HG03039 (cell line): ENCODE results near the gene ROCK2.
"Not testable (repeated sequence)": the region's sequence is repeated elsewhere in the genome, so short reads cannot be mapped to it uniquely, and the experiment has no call there.

Experiments used
- ATAC-seq: cut with Tn5 transposase; IDR thresholded peaks from one replicate; pipeline ENCODE4 v1.9.1; 2021; ENCODE audit warnings: mild to moderate bottlenecking, moderate library complexity; ENCODE audit not compliant: unreplicated experiment

The ROCK2 gene

DNA sequence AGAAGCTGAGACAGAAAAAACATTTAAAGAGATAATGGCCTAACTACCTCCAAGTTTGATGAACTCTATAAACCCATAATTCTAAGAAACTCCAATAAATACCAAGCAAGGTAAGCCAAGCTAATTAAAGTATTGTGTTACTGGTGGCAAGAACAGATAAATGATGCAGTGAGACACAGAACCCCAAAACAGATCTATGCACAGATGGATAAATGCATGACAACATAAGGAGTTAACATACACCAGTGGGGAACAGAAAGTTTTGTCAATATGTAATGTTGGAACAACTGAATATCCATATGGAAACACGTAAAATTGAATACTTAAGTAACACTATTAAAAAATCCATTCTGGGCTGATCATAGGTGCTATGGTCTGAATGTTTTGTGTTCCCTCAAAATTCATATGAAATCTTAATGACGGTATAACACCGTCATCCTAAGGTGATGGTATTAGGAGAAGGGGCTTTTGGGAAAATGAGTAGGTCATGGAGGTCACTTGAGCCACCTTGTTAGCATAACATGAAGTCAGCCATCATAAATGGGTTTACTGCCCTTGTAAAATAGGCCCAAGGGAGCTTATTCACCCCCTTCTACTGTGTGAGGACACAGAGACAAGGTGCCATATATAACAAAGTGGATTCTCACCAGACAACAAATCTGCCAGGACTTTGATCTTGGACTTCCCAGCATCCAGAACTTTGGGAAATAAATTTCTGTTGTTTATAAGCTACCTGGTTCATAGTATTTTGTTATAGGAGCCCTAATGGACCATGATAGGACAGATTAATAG is 102.8 kb downstream of the ROCK2 start:
- ATAC-seq, result no peak

DNA sequence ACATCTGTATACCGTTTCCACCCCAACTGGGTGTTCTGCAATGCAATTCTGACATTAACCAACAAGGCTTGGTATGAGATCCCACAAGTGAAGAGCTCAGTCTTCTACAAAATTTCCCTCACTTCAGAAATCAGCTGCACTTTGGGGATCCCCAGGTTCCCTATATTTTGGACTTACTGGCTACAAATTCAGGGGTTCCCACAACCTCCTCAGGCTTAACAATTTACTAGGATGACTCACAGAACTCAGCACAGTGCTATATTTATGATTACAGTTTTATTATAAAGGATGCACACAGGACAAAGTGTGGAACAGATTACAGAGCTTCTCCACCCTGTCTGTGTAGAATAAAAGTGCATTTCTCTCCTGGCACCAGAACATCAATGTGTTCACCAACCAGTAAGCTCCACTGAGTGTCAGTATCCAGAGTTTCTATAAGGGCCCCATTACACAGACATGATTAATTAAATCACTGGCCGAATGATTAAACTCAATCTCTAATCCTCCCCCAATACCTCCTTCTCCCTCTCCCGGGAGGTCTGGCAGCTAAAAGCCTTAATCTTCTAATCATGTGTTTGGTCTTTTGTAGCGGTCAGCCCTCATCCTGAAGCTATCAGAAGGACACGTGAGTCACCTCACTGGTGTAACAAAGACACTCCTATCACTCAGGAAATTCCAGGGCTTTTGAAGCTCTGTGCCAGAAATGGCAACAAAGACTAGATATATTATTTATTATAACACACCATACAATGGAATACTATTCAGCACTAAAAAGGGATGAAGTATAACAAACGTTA is 104.6 kb downstream of the ROCK2 start:
- no peak for ATAC-seq

DNA sequence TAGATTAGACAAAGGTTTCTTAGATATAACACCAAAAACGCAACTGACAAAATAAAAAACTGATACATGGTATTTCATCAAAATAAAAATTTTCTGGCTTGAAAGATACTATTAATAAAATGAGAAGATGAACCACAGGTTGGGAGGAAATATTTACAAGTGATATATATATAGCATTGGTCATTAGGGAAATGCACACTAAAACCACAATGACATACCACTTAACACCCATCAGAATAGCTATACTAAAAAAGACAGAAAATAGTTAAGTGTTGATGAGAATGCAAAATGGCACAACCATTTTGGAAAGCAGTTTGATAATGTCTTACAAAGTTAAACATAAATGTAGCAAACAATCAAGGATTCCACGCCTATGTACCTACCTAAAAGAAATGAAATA is 105.3 kb downstream of the ROCK2 start:
- no peak for ATAC-seq

DNA sequence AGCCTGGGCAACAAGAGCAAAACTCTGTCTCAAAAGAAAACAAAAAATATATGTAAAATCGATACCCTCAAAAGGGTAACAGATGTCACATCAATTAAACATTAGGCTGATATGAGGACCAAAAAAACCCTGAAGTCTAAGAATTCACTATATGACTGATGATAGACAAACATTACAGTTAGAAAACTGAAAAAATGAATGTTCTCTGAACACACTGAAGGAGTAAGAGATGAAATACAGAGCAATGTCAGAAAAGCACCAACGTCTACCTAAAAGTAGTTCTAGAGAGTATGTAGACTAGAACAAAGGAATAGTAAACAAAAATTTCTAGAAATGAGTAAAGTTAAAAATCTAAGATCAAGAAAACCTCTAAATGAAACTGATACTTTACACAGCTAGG is 107.3 kb downstream of the ROCK2 start:
- no peak for ATAC-seq

DNA sequence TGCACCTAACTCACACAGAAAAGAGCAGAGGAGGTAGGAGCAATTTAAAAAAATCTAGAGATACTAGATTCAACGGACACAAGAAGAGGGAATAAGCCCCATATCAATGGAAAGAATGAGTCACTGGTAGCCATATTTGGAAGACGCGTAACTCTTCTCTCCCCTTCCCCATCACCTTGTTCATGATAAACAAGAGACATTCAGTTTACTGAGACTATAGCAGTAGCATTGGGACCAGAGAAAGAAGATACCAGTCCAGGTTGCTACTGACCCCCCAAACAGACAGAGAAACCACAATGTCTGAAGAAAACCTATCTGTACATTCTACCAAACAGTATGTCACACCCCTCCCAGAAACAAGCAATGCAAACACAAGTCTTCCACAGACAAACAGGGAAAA is 108.1 kb downstream of the ROCK2 start:
- no peak for ATAC-seq

DNA sequence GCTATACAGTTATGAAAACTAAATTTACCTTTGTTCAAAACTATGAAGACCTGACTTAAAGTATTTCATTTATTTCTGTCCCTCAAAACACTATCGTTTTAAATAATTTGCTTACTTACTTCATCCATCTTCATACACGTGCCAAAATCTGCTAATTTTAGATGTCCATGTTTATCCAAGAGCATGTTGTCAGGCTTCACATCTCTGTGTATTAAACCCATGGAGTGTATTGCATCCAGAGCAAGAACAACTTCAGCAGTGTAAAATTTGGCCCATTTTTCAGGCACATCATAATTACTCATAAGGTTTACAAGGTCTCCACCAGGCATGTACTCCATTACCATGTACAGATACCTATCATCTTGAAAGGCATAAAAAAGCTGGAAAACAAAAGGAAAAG is 108.9 kb downstream of the ROCK2 start:
- ATAC-seq, result no peak

DNA sequence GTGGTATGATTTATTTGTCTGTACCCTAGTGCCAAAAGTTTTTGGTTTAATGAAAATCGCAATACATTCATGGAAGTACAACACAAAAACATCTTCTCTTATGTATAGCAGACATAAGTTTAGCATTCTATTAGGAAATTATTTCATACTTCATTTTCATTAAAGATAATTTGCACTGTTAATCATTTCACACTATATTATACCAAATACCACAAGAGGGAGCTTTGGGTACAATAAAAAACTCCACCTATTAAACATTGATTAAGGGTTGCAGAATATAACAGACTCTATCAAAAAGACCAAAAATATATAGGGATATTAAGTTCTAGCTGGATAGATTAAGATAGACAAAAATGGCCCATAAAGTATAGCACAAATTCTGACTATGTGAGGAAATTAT is 110.1 kb downstream of the ROCK2 start:
- no peak for ATAC-seq

DNA sequence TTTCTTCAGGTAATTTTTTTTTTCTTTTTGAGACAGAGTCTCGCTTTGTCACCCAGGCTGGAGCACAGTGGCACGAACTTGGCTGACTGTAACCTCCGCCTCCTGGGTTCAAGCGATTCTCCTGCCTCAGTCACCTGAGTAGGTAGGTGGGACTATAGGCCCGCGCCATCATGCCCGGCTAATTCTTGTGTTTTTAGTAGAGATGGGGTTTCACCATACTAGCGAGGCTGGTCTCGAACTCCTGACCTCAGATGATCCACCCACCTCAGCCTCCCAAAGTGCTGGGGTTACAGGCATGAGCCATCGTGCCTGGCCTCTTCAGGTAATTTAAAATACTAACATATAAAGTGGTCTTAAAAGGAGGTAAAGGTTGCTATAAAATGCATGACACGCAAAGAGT is 113.2 kb downstream of the ROCK2 start:
- not testable (repeated sequence) for ATAC-seq

DNA sequence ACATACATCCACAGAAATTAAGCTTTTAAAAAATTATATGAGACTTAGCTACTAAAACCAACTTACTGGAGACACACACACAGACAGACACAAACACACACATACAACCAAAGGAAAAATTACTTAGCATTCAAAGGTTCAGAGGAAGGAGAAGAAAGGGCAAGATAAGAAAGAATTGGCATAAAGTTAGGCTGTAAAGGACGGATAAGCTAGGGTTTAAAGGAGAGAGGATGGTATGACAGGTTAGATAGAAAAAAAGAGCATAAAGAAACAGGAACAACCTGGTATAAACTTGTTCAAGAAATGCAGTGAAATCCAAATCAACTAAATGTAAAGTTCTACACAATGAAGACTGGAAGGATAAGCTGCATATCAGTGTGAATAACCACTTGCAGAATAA is 115.7 kb downstream of the ROCK2 start:
- no peak for ATAC-seq

DNA sequence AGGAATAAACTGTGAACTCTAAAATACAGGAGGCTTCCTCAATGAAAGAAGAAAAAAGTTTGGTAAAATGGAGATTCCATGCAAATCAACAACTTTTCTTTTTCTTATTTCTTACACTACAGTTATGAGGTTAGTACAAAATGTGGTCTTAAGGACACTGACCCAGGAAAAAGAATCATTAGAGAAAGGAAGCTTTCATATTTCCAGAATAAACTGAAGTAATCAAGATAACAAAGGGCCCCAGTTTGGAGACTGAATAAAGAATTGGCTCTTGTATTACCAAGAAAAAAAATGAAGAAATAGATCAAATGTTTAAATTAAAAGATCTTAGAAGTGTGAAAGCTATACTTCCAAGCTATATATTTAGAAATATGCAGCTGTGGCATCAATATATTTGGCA is 116.8 kb downstream of the ROCK2 start:
- ATAC-seq, result no peak

DNA sequence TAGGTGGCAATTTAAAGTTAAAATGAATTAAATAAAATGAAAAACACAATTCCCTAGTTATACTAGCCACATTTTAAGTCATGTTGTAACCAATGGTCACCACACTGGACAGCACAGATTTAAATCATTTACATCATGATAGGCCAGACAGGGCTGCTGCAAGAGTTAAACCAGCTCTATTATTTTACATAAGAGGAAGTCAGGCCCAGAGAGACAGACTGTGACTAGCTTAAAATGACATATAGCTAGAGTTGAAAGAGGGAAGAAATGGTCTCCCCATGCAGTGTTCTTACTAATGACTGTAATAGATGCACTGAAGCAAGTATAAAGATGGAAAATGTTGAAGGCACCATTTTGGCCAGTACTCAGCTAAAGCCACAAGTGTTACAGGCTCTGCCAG is 119.5 kb downstream of the ROCK2 start:
- no peak for ATAC-seq

DNA sequence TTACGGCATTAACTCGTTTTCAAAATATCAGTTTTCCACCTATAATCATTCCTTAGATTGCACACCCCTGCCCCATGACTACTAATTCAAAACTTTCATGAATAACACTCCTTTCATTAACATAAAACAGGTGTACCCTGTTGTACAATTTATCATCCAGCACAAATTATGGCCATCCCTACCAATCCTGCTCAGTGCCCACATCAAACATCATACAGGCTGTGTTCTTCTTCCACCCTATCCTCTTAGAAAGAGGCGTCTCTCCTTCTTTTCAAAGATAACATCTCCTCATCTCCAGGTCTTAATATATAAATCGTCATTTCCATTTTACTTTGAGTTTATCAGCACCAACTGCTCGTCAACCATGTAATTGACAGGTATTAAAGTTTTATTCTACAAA is 121.6 kb downstream of the ROCK2 start:
- no peak for ATAC-seq

DNA sequence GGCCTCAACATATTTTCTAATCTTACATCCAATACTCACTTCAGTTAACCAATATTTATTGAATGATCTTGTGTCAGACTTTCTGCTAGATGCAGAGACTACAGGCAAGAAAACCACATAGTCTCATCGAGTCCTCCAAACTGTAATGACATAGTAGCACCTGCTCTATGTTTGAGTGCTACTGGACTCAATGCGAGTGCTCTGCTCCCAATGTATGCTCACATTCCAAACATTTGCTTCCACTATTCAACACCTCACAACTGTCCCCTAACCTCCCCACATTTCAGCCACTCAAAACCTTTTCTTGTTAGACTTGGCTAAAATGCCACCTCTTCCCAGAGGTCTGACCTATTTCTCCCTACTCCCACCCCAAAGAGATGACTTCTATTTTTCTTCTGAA is 124.0 kb downstream of the ROCK2 start:
- no peak for ATAC-seq

DNA sequence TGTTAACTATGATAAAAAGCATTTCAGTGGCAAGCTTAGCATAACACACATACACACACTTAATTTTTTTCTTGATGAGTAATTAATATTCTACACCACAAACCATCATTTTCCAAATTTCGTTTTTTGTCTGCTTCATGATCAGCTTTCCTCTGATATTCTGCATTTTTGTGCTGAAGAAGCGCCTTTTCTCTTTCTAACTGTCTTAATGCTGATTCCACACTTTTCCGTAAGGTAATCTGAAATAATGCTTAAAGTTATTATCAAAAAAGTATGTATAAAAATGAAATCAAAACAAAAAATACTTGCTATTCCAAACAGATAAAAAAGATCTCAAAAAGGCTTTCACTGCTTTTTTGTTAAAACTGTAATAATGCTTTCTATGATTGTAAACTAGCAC is 129.0 kb downstream of the ROCK2 start:
- no peak for ATAC-seq

DNA sequence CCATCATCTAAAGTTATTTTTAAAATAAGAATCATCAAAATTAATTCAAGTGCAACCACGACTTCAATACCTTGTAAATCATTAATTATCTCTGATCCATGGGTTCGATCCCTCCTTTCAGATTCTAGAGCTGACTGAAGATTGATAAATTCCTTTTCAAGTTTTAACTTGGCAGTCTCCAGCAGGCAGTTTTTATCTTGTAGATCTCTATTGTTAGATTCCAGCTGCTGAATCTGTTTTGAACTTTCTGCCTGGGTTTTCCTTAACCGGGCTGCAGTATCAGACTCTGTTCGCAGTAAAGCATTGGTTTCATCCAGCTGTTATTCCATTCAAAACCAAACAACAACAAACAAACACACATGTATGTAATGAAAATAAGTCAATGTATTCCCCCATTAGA is 129.7 kb downstream of the ROCK2 start:
- ATAC-seq, result no peak

DNA sequence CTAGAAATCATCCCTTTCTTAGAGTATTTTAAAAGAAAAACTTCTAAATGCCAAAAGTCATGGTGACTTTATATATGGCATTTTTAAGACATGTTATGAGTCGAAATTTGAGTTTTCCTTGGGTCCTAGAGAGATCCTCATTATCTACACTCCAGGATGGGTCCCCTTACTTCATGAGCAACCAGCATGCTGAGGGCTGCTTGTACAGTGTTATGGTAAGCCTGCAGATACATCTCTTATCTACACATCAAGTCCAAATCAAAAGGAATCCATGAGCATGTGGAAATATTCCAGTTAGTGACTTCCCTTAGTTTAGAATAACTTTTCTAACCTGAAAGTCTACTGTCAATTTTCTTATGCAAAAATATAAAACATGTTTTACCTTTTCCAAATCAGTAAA is 130.5 kb downstream of the ROCK2 start:
- no peak for ATAC-seq

DNA sequence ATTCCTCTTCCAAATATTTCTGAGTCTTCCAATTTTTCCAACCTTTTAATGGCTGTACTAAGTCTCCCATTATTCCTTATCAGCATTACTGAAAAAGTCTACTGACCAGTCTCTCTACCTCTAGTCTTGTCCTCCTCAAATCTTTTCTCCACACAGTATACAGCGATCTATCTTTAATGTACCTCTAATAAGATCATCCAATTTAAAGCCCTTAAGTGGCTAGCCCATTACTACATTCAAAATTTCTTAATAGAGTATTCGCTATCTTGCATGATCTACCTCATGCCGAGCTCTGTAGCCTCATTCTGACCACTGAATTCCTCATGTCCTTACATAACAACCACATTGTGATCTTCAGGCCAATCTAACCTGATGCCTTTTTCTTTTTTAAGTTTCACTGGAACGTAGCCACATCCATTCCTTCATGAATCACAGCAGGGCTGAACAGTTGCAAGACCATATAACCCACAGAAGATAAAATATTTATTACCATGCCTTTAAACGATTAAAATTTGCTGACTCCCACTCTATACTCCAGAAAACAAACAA is 131.3 kb downstream of the ROCK2 start:
- no peak for ATAC-seq

DNA sequence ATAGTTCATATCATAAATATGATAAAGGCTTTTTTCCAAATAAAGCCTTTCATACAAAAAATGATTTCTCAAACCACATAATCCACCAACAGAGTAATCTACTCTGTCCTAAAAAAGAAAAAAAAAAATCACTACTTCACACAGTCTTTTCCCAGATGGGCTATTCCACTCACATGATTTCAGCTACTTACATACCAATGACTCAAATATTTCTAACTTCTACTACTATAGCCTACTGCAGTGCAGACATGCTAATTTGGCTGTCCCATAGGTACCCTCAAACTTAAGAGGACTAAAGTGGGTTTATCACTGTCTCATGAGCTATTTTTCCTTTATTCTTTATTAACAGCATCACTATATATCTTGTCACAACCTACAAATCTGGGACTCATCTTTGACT is 131.8 kb downstream of the ROCK2 start:
- ATAC-seq, result no peak

DNA sequence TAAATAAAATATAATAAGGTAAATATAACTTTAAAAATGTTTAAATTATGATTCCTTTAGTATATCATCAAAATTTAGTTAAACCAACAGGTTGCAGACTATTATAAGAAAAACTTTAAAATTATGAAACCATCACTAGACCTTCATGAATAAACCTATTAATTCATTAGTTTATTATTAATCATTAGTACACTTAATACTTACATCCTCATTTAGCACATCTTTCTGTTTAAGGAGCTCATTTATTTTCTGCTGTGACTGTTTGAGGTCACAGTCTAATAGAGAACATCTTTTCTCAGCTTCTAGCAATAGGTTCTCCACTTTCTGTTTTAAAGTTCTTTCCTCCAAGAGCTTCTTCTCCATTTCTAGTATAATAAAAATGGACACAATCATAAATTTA is 136.4 kb downstream of the ROCK2 start:
- no peak for ATAC-seq

DNA sequence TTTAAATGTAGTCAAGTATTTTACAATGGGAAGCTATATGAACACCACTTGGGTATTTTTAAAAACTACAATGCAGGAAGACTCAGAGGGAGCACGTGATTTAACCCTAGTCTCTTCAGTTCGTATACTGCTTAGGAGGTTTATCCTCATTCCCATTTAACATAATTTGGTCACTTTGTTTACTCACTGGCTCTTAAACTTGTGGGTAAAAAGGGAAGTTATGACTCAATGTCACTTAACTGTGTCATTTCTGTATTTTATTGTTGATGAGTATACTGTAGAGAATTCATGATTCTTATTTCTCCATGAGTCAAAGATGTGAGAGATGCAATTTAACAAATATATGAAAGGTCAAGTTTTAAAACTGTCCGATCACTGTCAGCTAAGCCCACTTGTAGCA is 141.0 kb downstream of the ROCK2 start:
- ATAC-seq, result peak; percentile 51

DNA sequence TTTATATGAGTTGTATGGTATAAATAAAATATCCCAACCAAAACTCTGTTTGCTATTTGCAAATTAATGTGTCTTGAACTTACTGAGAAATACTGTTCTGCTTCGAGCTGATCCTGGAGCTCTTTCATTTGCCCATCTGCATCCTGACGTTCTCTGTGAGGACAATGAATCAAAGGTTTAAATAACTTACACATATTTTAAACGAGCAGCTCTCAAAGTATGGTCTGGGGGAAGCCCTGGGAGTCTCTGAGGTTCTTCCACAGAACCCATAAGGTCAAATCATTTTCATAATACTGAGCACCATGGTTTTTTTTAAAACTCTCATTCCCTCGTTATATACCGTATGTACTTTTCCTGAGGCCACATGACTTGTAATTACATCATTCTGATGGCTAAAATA is 142.5 kb downstream of the ROCK2 start:
- ATAC-seq, result no peak

DNA sequence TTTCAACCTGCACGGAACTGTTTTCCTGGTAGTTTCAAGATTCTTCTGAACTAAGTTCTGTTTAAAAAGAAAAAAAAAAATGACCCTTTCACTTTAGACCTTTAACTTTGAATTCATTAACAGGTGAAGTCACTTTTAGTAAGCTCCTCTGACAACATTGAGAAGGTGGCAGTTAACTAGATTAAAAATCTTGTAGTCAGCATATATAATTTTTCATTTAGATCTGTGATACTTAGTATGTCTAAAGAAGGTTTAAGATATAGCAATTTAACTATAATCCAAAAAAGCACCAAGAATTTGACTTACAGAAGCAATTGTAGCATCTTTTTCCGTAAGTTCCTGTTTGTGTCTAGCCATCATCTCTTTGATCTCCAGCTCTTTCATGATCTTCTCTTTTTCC is 143.8 kb downstream of the ROCK2 start:
- no peak for ATAC-seq
